NCI-H2081 treated with DMSO at 0.1 percent for 48 hours (cell line): Measurements from ENCODE around the gene MOB3A.
"Not testable (repeated sequence)": the region's sequence is repeated elsewhere in the genome, so short reads cannot be mapped to it uniquely, and the experiment has no call there.

ENCODE experiments used
- DNase-seq: peaks from one replicate; lab custom pipeline; 2025; lab: John Stamatoyannopoulos, UW

Gene MOB3A

DNA sequence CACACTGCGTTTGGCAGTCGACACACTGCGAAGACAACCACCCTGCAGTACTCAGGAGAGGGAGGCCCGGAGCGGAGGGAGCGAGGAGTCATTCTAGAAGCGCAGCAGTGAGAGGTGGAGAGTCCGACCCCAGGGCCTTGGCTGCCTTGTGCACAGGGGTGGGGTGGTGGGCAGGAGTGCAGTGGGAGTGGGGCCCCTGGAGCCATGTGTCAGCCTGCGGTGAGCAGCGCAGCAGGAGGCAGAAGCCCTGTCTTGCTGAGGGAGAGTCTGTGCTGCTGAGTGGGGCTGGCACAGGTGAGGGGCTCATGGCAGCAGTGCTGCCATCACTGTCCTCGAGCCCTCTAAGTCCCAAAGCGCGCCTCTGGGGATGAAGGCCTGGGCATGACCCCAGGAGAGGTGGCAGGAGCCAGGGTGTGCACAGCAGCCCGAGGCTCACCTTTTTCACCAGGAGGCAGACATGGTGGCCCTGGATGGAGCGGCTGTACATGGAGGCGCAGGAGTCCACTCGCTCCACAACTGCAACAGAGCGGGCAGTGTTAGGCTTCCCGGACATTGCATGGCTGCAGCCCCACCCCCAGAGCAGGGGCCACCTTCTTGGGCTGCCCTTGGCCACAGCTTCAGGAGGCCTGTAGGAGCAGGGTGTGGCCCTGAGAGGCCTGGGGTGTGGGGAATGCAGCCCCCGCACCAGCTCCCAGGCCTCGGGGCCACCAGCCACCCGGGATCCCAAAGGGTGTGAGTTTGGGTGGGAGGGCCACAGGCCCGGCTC lies 12.3 kb upstream of the MOB3A start:
- DNase-seq = no peak

DNA sequence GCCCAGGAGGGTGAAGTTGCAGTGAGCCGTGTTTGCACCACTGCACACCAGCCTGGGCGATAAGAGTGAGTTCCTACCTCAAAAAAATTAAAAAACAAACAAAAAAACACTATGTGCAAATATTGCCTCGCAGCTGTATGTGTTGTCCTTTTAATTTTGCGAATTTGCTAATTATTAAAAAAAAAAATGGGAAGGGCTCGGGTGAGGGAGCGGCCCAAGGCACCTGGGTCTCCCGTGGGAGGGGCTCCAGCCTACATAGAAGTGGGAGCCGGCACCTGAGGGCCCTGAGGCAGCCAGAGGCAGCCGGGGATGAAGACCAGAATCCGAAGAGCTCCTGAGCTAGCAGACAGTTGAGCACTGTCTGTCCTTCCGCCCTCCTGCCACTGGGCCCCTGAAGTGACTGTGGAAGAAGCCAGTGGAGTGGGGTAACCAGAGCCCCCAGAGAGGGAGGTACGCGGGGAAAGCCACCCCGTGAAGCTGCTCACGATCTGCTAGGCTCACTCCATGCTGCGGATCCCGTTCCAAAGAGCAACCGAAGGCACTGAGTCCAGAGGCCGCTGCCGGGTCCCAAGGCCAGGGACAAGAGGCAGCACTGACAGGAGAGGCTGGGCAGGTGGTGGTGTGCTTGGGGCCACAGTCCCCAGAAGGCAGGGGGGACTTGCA lies 7.0 kb upstream of the MOB3A start:
- no peak for DNase-seq

GRCh38 chr19:2101417-2102335 lies 5.5 kb upstream of the MOB3A start:
- DNase-seq = no peak

DNA sequence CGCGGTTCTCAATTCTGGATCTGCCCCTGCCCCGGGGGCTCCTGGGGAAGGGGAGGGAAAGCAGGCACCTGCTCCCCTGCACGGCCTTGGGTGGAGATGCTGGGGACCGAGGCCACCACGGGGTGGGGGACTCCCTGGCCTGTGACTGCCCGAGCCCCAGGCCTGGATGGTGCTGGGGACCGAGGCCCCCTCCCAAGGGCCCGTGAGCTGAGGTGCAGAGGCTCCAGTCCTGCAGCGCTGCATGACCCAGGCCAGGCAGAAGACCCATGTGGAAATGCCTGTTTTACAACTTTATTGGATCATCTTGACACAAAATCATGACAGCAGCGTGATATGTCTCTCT lies 4.6 kb upstream of the MOB3A start:
- no peak for DNase-seq

GRCh38 chr19:2099937-2100718 lies 4.0 kb upstream of the MOB3A start:
- DNase-seq = no peak

- no peak for DNase-seq
These were observed 3.0 kb upstream of the MOB3A start for GRCh38 chr19:2099054-2099501.

- DNase-seq = no peak
These were observed 1.8 kb upstream of the MOB3A start for GRCh38 chr19:2097886-2098327.

DNA sequence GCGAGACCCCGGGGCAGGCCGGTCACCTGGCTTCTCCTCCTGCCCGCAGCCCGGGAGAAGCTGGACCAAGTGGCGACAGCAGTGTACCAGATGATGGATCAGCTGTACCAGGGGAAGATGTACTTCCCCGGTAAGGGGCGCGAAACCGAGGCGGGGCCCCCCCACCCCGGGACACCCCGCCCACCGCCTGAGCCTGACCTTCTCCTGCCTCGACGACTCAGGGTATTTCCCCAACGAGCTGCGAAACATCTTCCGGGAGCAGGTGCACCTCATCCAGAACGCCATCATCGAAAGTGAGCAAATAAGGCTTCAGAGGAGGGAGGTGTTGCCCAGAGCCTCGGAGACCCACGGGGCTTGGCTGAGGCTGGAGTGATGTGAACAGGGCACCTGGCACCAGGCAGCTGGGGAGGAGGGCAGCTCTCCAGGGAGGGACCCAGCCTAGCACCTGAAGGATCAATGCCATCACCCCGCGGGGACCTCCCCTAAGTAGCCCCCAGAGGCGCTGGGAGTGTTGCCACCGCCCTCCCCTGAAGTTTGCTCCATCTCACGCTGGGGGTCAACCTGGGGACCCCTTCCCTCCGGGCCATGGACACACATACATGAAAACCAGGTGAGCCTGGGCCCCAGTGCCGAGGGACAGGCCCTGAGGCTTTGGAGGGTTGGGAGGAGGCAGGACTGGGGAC lies 1.2 kb upstream of the MOB3A start:
- no peak for DNase-seq

GRCh38 chr19:2096480-2097202 lies 515 bp upstream of the MOB3A start, which contains the start of gene IZUMO4:
Gene IZUMO4 (plus strand): TSS chr19:2096915. CDS start chr19:2096946, 31 bp downstream.
- DNase-seq = peak; percentile 82

DNA sequence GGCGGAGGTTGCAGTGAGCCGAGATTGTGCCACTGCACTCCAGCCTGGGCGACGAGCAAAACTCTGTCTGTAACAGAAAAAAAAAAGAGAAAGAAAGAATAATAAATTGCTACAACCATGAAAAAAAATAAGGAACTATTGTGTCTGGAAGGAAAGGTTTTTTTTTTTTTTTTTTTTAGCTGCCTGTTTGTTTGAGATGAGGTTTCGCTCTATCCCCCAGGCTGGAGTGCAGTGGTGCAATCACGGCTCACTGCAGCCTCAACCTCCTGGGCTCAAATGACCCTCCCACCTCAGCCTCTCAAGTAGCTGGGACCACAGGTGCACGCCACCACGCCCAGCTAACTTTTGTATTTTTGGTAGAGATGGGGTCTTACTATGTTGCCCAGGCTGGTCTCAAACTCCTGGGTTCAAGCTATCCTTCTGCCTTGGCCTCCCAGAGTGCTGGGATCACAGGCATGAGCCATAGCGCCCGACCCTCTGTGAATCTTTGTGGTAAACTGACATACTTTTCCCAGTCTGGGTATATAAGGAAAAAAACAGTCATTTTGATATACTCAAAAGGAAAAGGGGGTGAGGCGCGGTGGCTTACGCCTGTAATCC lies 4.1 kb downstream of the MOB3A start:
- not testable (repeated sequence) for DNase-seq

GRCh38 chr19:2089727-2090053 lies 6.4 kb downstream of the MOB3A start:
- no peak for DNase-seq

GRCh38 chr19:2089001-2089711 lies 7.0 kb downstream of the MOB3A start:
- DNase-seq = no peak

- no peak for DNase-seq
These were observed 8.5 kb downstream of the MOB3A start for GRCh38 chr19:2087621-2088100.

DNA sequence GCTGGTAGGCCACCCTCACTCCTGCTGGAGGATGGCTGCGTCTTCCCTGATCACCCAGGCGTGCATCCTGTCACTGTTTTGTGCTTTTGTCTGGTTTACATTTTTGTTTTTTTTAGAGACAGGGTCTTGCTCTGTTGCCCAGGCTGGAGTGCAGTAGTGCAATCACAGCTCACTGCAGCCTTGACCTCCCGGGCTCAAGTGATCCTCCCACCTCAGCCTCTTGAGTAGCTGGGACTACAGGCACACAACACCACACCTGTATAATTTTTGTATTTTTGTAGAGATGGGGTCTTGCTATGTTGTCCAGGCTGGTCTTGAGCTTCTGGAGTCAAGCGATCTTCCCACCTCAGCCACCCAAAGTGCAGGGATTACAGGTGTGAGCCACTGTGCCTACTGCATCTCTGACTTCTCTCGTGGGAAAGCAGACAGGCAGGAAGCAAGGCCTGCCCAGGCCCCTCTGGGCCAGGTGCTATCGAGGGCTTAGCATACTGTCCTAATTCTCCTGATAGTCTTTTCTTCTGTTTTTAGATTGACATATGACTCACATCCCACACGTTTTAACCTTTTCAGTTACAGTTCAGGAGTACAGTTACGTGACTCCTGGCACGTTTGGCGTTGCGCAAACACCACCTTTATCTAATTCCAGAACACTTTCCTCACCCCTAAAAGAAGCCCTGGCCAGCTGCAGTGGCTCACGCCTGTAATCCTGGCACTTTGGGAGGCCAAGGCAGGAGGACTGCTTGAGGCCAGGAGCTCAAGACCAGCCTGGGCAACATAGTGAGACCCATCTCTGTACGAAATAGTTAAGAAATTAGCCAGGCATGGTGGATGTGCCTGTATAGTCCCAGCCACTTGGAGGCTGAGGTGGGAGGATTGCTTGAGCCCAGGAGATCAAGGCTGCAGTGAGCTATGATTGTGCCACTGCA lies 9.2 kb downstream of the MOB3A start:
- DNase-seq = not testable (repeated sequence)

GRCh38 chr19:2084993-2085720 lies 11.0 kb downstream of the MOB3A start:
- no peak for DNase-seq

DNA sequence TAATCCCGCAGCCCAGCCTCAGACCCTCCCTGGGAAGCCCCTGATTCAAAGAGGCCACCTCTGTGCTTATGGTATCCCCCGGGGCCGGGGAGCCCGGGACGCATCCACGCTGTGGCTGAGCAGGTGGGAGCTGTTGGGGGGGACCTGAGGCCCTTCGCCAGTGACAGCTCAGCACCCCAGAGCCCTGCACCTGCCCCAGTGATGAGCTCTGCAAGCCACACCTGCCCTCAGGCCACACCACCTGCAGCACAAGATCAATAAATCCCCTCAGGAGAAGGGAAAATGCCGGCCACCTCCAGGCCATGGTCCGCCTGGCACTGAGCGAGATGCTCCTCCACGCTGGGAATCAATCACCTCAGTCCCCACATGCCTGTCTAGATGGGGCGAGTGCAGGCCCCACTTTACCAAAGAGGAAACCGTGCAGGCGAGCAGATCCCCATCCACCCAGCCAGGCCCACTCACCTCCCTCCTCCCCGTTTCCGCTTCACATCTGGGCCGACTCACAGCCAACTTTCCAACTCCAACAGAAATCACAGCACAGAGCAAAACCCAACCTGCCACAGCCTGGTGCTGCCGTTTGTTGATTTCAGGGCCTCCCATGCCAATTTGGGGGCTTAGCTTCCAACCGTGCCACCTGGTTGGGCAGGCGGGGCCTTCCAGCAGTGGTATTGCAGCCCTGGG lies 12.8 kb downstream of the MOB3A start:
- DNase-seq = no peak
